NCI-H2107 treated with DMSO at 0.1 percent for 48 hours (cell line): ENCODE results near the gene SORCS2.

Source experiments
- DNase-seq: peaks from one replicate; lab custom pipeline; 2025; ENCODE audit not compliant: unreplicated experiment; lab: John Stamatoyannopoulos, UW

The SORCS2 gene

DNA sequence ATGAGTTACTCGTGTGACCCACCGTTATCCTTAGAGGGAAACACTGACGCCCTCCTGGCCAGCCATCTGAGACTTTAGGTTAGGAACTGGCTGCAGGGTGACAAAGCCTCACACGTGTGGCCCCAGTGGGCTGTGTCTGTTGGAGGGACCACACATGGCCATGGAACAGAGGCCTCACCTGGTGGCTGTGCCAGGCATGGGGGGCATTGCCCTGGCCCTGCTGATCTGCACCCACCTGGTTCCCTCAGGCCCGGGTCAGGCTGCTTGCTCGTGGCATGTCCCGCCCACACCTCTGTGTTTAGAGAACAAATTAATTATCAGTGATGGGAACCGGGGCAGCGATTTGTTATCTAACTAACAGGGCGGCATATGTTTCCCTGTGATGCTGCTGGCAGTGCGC lies 343.3 kb downstream of the SORCS2 start:
- no peak for DNase-seq

DNA sequence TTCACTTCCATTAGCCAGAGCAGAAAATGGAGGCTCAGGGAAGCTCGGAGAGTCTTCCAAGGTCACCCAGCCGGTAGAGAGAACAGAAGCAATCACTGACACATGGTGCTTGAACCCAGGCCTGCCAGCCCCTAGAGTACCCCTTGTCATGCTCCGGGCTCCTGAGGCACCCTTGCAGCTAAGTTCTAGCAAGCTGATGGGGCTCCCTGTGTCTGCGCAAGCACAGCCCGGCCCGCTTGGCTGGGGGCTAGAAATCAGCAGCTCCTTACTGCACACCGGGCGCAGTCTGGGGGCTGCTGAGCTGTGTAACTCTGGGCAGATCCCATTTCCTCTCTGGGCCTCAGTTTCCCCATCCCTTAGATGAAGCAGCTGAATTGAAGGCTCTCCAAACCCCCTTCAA lies 344.5 kb downstream of the SORCS2 start:
- no peak for DNase-seq

DNA sequence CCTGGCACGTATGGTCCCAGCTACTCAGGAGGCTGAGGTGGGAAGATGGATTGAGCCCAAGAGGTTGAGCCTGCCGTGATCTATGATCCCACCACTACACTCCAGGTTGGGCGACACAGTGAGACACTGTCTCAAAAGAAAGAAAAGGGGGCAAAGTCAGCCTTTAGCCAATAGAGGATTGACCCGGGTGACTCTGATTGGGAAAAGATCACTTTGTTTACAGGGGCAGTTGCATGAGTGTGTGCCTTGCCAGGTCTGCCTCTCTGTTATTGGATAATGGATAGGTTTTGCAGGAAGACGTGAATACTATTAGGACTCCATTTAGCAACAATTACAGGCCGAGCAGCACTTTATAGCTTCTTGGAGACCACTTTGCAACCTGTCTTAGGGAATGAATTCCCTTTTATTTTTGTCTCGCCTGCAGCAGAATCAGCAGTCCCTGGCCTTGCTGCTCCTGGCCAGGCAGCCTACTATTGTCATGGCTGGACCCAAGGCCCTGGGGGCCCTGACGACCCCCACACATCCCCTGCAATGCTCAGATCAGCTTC lies 345.6 kb downstream of the SORCS2 start:
- no peak for DNase-seq

DNA sequence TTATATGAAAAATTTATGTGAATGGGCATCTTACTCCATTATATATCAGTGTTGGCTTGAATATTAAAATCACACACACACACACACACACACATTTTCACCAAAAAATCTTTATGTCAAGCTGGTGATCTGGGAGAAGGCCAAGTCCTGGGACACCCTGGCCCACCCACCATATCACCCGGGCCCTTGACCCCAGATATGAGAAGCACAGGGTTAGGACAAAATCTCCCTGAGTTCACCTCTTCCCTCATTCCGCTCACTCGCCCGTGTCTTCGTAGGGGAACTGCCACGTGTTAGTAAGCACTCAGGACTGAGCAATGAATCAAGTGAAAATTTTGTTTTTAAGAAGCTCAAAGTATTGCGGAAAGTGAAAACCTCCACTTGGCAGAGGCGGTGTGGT lies 346.2 kb downstream of the SORCS2 start:
- no peak for DNase-seq

DNA sequence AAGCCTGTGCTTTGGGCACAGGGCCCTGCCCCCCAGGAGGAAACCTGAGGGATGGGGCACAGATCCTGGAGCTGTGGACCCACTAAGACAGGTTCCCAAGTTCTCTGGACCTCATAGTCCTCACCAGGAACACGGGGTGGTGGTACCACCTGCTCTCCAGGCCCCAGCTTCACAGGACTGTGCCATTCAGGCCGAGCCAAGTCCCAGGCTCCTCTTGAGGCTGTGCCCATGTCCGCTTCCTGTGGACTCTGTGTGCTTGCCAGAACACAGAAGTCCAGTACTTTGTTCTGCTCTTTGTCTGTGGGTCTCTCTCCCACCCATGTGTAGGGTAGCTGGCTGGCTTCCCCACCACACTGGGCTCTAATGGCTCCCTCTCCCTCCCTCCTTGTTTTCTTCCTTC lies 346.8 kb downstream of the SORCS2 start:
- DNase-seq = no peak

DNA sequence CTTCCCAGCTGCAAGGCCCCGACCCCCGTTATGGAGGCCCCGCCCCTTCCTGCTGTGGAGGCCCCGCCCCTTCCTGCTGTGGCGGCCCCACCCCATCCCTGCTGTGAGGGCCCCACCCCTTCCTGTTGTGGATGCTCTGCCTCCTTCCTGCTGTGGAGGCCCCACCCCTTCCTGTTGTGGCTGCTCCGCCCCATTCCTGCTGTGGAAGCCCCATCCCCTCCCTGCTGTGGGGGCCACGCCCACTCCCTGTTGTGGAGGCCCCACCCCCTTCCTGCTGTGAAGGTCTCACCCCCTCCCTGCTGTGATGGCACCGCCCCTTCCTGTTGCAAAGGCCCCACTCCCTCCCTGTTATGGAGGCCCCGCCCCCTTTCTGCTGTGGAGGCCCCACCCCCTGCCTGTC lies 347.3 kb downstream of the SORCS2 start:
- no peak for DNase-seq

DNA sequence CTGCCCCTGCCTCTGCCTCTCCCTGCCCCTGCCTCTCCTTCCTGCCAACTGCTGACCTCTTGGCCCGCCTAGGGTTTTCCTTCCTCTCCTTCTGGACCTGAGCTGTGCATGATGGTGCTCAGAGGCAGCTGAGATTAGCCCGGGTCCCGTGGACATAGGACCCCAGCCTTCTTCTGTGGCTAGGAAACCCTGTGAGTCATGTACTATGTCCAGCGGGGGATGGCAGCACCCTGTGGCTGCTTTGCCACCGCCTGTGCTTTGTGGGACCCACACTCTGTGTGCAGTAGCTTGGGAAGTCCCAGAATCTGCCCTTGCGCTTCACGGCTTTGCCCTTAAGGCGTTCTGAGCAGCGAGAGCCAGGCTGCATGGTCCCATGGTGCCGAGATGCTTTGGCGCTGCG lies 347.9 kb downstream of the SORCS2 start:
- no peak for DNase-seq

DNA sequence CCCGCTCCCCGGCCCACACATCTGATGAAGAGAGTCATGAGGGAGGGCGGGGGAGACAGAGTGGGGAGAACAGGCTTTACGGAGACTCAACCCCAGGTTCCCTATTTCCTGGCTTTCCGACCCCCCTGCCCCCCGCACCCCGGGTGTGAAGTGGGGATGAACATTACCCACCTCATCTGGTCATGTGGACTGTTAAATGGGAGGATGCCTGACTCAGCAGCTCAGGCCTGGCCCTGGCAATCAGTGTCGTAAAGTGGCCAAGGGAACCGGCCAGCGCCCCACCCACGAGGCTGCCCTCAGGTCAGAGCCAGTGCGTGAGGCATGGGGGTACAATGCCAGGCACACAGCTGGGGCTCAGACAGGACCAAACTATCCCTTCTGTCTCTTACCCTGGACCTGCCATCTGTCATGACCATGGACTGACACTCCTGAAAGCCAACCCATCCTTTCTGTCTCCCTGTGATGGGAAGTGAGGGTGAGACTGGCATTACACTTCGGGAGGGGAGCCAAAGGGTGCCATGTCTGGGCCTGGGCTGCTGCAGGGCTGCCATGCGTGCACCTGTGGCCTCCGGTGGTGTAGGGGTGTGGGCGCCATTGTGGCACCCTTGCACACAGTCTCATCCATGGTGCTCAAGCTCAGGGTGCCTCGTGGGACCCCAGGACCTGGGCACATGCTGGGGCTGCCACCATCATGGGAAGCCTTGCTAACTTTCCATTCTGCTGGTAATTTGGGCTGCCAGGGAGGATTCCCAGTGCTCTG lies 348.5 kb downstream of the SORCS2 start:
- DNase-seq = no peak

DNA sequence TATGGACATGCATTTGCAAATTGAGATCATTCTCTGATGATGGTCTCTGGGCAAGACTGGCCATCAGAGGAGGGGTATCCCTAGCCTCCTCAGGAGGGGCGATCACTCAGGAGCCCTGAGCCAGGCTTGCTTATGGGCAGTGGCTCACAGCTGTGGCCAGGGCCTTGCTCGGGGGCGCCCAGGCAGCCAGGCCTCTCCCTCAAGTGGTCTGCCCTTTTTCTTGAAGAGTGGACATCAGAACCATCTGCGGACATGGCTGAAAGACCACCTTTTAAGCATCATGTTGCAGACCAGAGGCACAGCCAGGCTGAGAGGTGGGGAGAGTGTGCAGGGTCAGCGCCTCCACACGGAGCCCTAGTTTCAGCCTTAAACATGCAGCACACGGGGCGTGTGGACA lies 349.1 kb downstream of the SORCS2 start:
- no peak for DNase-seq

DNA sequence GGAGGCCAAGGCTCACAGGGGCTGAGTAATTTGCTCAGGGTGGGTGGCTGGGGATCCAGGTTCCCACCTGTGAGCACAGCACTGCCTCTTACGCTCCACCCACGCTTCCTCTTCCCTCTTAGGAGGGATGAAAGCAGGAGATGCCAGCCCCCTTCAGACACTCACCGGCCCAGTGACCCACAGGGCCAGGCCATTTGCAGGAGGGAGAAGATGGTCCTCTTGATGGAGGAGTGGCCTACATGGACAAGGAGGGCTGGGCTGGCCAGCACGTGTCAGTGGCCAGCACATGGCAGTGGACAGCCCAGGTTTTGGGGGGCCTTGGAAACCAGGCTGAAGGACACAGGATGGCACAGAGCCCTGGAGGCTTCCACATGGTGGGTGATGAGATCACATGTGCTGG lies 350.4 kb downstream of the SORCS2 start:
- no peak for DNase-seq

DNA sequence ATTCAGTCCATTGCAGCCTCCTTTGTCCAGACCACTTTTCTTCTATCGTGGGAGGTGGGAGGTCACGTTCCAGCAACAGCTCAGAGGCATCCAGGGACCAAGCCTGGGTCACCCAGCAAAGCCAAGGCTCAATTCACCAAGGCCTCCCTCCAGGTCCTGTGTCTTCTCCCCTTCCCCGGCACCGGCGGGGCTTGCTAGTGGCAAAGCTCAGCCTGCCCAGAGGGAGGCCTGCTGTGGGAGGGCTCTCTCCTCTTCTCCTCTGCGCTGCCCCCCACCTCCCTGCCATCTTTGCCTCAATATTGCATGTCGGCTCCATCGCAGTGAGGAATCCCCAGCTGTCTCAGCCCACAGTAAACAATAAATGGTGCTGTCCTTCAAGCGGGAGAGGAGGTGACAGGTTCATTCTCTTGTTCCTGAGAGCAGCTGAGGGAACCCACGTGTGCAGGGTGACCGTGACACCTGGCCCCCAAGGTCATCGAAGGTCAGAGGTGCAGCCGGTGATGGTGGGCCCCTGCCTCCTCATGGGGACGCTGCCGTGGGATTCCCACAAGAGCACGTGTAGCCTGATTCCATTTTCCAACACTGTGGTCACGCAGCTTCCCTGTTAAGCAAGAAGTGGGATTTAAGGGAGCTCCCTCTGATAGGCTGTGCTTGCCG lies 353.9 kb downstream of the SORCS2 start:
- no peak for DNase-seq

DNA sequence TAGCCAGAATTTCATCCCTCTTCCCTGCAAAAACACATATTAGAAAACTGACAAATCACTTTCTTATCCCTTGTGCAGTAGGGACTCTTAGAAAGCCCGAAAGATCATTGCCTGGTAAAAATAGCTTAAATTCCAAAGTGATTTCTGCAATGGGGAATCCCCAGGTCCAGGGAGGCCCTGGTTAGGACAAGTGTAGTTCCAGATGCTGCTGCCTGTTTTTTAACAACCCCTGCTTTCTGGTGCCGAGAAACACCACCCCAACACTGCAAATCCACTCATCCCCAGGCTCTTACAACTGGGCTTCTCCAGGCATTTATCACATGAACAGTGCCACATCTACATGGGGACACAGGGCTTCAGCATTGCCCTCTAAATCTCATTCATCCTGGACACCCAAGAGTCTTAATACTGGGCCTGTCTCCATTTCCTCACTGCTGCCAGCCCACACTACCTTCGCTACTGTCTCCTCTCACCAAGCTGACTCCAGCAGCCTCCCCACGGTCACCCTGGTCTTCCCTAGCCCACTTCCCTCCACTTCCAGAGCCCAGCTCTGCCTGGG lies 354.6 kb downstream of the SORCS2 start:
- no peak for DNase-seq

DNA sequence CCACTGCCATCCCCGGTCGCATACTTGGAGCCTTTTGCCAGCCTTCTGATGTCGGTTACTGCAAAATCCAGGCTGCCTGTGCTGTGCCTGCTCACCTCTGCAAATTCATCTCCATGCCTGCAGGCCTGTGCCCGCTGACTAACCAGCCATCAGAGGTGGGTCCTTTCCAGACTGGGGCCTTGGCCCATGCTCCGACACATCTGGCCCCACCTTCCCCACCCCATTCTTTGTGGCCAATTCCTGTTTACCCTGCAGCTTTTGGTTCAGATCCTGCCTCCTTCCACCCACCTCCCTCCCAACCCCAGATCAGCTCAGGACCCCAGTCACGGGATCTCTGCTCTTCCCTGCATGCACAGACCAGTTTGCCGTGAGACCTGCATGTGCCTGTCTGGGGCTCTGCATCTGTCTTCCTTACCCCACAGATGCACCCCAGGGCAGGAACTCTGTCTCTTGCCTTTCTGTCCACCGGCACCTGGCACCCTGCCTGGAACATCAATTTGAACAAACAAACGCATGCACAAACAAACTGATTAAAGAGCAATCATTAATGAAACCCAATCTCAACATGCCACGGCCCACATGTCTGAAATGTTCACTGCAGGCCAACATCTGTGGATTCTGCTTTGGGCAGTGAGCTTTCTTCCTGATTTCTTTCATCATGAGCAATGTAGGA lies 355.2 kb downstream of the SORCS2 start:
- DNase-seq = no peak

DNA sequence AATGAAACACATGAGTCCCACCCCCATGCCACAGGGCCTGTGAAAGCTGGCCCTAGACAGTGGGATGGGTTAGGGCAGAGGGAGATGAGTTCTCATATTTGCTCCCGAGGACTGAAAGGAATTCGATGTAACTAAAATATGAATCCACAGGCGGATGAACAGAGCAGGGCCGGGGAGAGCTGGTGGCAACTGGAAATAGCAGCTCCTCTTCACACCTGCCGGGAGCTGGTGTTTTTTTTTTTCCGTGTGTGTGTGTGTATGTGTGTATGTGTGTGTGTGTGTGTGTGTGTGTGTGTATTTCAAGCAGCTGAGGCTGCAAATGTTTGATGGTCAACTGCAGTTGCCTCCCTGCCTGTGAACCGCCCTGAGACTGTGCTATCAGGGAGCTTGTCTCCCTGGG lies 357.5 kb downstream of the SORCS2 start:
- DNase-seq = no peak

DNA sequence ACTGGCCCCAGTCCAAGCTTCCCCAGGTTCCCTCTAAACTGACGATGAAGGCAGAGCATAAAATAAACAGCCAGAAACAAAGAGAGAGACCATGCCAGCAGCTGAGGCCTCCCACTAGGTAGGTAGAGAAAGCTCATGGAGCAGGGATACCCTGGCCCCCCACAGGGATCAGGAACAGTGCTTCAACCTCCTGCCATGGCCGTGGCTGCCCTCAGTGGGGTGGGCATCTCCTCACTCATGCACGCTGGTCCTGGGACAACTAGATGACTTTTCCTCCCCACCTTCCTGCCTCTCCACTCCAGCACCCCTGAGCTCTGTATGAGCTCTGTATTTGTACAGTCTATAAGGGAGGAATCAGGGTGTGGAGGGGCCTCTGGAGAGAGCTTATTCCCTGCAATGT lies 360.1 kb downstream of the SORCS2 start:
- DNase-seq = no peak

DNA sequence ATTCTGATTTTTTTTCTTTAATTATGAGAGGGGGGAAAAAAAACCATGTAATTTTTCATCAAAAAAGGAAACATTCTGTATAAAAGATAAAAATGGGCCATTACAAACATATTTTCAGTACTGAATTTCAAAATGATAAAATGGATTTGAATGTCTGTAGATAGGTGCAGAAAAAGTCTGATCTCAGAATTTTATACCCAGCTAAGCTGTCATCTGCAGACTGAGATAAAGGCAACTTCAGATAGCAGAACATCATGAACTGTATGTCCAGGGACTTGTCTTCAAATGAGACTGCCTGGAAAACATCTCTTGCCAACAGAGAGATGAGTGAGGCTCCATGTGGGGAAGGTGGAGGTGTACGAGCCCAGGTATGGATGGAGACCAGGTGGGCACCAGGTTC lies 360.9 kb downstream of the SORCS2 start:
- no peak for DNase-seq

DNA sequence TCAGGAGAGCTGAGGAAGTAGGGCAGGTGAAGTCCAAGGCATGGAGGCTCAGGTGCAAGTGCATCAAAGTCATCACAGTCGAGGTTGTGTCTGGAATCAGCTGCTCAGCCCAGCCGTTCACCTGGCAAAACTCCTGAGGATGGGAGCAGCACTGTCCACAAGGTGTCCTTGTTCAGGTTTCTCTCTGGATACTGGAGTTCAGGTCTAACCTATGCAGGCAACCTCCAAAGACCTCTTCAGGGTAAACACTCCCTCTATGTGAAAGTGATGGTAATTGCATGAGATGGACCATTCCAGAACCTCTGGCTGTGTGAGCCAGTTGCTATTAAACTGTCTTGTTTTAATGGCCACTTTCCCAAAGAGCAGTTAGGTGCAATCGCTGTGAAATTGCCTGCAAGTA lies 362.6 kb downstream of the SORCS2 start:
- no peak for DNase-seq

DNA sequence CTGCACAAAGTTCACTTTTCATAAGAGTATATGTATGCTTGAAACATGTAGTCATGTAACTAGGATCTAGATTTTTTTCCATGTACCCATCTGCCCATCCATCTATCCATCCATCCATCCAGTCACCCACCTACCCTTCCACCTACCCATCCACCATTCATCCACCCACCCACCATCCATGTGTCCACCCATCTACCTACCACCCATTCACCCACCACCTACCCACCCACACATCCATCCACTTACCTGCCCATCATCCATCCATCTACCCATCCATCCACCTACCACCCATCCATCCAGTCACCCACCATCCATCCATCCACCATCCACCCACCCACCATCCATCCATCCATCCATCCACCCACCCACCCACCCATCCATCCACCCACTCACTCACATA lies 364.2 kb downstream of the SORCS2 start:
- no peak for DNase-seq

DNA sequence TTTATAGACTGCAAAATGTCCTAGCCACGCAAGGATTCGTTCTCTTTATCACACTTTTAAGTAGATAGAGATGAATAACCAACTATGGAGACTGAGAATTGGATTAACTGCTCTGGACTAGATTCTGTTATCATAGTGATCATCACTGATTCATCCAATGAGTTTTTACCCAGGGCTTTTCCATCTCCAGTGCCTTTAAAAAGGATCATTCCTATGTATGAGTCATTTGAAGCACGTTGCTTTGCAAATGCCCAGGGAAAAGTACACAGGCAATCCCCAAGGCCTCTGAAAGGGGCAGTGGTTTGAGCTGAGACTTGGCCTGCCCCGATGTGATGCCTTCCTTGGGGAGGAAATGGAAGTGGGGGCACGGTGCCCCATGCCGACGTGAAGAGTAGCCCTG lies 365.1 kb downstream of the SORCS2 start:
- DNase-seq = no peak

DNA sequence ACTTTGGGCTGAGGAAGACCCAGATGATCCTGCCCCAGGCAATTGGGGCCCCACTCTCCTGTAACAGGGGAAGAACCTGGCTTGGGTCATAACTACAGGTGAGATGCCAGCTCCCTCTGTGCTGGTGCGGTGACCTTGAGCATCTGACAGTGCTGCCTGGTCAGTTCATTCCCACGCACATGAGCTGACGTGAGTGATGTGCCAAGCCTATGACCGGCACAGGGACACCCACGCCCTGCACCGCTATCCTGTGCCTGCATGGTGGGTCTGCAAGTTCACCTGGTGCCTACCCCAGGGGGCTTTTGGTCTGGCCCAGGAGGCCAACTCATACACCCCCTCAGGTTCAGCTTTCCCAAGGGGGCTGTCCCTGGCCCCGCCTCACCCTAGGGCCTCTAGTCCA lies 366.1 kb downstream of the SORCS2 start:
- DNase-seq = no peak

DNA sequence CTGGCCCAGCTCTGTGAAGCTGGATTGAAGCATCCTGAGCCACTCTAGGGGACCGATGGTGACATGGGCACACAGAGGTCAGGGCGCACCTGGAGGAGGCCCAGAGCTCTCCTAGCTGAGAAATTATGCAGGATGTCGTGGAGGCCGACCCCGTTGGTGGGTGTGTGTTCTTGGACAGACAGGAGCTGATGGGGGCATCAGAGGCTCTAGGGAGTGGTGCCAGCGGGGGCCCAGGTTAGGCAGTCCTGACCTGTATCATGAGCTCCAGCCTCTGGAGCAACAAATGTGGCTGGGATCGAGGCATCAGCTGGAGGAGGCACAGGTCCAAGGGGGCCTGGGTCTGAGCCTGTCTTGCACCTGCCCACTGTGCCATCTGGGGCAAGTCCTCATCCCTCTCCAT lies 367.0 kb downstream of the SORCS2 start:
- no peak for DNase-seq
